Measurements from ENCODE around the gene PRSS22. TPM values are rescaled to one million over a fixed set of nuclear protein-coding genes. Genes with fewer than 3 reads are reported as not detected.

PRSS22 gene
- total and polyA plus RNA-seq, 10 of the 15 experiments (the other 5 are each of a cell fraction or from before 2014, with no cell fraction given), result not detected

DNA sequence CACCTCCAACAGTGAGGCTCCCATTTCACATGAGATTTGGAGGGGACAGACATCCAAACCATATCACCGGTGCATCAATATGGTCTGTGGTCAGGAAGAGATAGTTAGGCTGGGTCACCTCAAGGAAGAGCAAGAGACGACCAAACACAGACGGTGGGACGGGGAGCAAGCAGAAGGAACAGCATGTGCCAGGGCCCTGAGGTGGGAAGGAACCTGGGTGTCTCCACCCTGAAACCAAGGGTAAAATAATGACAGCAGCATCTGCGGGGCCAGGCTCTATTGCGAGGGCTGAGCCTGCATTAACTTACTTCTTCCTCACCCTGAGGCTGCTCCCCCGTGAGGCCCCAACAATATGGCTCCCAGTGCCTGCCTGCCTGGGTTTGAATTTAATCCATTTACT is 49.8 kb downstream of the PRSS22 start (continued):
- TF ChIP-seq, protein P1, sequence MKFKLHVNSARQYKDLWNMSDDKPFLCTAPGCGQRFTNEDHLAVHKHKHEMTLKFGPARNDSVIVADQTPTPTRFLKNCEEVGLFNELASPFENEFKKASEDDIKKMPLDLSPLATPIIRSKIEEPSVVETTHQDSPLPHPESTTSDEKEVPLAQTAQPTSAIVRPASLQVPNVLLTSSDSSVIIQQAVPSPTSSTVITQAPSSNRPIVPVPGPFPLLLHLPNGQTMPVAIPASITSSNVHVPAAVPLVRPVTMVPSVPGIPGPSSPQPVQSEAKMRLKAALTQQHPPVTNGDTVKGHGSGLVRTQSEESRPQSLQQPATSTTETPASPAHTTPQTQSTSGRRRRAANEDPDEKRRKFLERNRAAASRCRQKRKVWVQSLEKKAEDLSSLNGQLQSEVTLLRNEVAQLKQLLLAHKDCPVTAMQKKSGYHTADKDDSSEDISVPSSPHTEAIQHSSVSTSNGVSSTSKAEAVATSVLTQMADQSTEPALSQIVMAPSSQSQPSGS (IDR thresholded peaks at IDR 0.05; ENCODE audit: low read length), result no peak
- TF ChIP-seq SREBF2 (IDR thresholded peaks at IDR 0.05; ENCODE audit: low read length) (no peak), RCOR1 (conservative IDR thresholded peaks at IDR 0.05; ENCODE audit: low read depth, low read length) (no peak), LARP7 (IDR thresholded peaks at IDR 0.05) (no peak), GATAD2B (conservative IDR thresholded peaks at IDR 0.05; ENCODE audit: low read depth) (no peak)
- TF ChIP-seq, protein P2, sequence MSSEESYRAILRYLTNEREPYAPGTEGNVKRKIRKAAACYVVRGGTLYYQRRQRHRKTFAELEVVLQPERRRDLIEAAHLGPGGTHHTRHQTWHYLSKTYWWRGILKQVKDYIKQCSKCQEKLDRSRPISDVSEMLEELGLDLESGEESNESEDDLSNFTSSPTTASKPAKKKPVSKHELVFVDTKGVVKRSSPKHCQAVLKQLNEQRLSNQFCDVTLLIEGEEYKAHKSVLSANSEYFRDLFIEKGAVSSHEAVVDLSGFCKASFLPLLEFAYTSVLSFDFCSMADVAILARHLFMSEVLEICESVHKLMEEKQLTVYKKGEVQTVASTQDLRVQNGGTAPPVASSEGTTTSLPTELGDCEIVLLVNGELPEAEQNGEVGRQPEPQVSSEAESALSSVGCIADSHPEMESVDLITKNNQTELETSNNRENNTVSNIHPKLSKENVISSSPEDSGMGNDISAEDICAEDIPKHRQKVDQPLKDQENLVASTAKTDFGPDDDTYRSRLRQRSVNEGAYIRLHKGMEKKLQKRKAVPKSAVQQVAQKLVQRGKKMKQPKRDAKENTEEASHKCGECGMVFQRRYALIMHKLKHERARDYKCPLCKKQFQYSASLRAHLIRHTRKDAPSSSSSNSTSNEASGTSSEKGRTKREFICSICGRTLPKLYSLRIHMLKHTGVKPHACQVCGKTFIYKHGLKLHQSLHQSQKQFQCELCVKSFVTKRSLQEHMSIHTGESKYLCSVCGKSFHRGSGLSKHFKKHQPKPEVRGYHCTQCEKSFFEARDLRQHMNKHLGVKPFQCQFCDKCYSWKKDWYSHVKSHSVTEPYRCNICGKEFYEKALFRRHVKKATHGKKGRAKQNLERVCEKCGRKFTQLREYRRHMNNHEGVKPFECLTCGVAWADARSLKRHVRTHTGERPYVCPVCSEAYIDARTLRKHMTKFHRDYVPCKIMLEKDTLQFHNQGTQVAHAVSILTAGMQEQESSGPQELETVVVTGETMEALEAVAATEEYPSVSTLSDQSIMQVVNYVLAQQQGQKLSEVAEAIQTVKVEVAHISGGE (CRISPR knock-in tag; IDR thresholded peaks at IDR 0.05), result no peak

DNA sequence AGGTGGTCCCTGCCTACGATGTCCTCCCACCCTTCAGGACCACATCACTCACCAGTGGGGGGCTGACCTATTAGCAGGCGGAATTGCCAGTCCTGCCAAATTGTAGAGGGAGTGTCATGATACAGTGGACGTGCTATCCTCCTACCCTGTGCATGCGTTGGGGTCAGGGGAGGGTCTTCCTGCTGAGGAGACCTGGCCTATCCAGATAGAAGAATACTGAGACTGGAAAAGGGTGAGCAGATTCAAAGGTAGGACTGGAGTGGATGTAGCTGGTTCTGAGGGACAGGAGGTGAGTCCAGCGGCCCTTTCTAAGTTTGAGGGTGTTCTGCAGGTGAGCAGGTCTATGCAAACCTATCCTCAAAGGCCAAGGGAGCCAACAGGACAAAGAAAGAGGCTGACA is 51.7 kb downstream of the PRSS22 start:
- SMC1A ChIA-PET (ENCODE audit: uncharacterized antibody, unreplicated experiment), result no interaction called here
- Histone ChIP-seq H3K79me2 (ENCODE audit: control insufficient read depth, insufficient read depth, low read length) (no peaks in the 10 kb centered on the region), H3K27ac (ENCODE audit: control insufficient read depth, insufficient read depth) (no peak overlapping the region), H3K4me2 (ENCODE audit: control insufficient read depth, insufficient read depth) (no peak overlapping the region), H3K4me1 (ENCODE audit: control insufficient read depth, insufficient read depth, low read length) (no peaks in the 10 kb centered on the region), H4K20me1 (ENCODE audit: control insufficient read depth, insufficient read depth) (no peaks in the 10 kb centered on the region), H2AFZ (ENCODE audit: control insufficient read depth, low read depth, low read length) (no peak overlapping the region), H3K36me3 (ENCODE audit: control insufficient read depth in 2 of 2, insufficient read depth in 2 of 2, low read length in 1 of 2) (no peaks in the 10 kb centered on the region), H3K4me3 (no peak overlapping the region), H3K9me3 (replicated peaks; ENCODE audit: control insufficient read depth, insufficient read depth, low read length) (no peaks in the 10 kb centered on the region), H3K9ac (ENCODE audit: control insufficient read depth, insufficient read depth, low read length) (no peak overlapping the region), H3K27me3 (replicated peaks in 1 of 2; ENCODE audit: control insufficient read depth in 2 of 2, insufficient read depth in 2 of 2, low read length in 1 of 2) (peaks cover 0 to 1% of the 10 kb centered on the region in 2 experiments; a peak in 1 of 4 replicates)
- intact Hi-C loops (cut with micrococcal nuclease; ENCODE audit: unreplicated experiment) (loop anchor here (10.0 kb wide), 1 partner anchor 49 kb away; the partner anchor contains the start of gene PRSS22), in situ Hi-C loops (cut with MboI) (no loop called here)
- BruUV-seq (replicated peaks), result no TSS peak
- WGBS (ENCODE audit: insufficient coverage, insufficient replicate concordance, low lambda C conversion rate, missing lambda C conversion rate), result 30% methylated on average over 5 of the region's 5 CpGs
- ATAC-seq (no peak), DNase-seq (ENCODE audit: low read depth, low spot score) (no peak), FAIRE-seq (no peak)
- CTCF ChIA-PET, result no interaction called here
- POLR2A ChIA-PET, result no interaction called here
- RAD21 ChIA-PET (ENCODE audit: unreplicated experiment), result no interaction called here
- TF ChIP-seq SMARCA5 (IDR thresholded peaks at IDR 0.05) (no peak), POLR2AphosphoS2 (IDR thresholded peaks at IDR 0.05; ENCODE audit: low read depth, low read length) (no peak), POU2F2 (IDR thresholded peaks at IDR 0.05; ENCODE audit: borderline replicate concordance, low read depth, low read length) (no peak), MLLT1 (IDR thresholded peaks at IDR 0.05) (no peak), RB1 (IDR thresholded peaks at IDR 0.05; ENCODE audit: borderline replicate concordance) (no peak), BCLAF1 (IDR thresholded peaks at IDR 0.05) (no peak), CBX3 (IDR thresholded peaks at IDR 0.05; ENCODE audit: borderline replicate concordance, low read depth) (no peak)
- TF ChIP-seq, protein P3, sequence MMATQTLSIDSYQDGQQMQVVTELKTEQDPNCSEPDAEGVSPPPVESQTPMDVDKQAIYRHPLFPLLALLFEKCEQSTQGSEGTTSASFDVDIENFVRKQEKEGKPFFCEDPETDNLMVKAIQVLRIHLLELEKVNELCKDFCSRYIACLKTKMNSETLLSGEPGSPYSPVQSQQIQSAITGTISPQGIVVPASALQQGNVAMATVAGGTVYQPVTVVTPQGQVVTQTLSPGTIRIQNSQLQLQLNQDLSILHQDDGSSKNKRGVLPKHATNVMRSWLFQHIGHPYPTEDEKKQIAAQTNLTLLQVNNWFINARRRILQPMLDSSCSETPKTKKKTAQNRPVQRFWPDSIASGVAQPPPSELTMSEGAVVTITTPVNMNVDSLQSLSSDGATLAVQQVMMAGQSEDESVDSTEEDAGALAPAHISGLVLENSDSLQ (IDR thresholded peaks at IDR 0.05), result no peak

All from GM12878 (cell line).